Measurements from ENCODE around the gene EYA4. TPM values are rescaled to one million over a fixed set of nuclear protein-coding genes. Genes with fewer than 3 reads are reported as not detected.

The EYA4 gene
- total RNA-seq, 1 donor from 2014 or later, result 8.1 TPM

DNA sequence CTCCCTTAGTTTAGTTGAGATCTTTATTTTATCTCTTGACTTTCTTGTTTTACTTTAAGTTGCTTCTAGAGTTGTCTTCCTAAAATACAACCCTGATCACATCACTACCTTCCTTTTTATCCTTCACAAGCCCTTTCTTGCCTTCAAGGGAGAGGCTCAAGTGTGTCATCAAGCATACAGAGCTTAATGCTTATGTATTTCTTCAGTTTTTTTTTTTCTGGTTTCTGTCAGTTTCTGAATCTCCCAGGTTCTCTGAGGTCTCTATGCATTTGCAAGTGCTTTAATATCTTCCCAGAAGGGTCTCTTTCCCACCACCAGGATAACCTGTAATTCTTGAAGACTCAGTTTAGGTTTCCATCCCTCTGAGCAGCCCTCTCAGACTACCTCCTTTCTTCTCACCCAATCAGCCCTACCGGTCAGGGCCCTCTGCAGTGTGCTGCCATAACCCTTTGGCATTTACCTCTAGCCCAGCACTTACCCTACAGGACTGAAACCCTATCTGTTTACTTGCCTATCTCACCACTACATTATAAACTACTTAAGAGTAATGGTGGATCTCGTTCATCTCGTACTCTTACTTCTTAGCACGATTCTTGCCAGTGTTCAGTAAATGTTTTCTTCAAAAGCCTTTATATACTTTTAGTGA, 36.9 kb downstream of the EYA4 start:
- no peak overlapping the region for H3K27ac Mint-ChIP-seq (ENCODE audit: unreplicated experiment)
- no peak overlapping the region for H3K4me3 Mint-ChIP-seq (ENCODE audit: unreplicated experiment)
- no peaks in the 10 kb centered on the region for H3K36me3 Mint-ChIP-seq (ENCODE audit: low read depth, unreplicated experiment)
- DNase-seq (ENCODE audit: low spot score), result no peak
- peaks cover 1% of the 10 kb centered on the region for H3K27me3 Mint-ChIP-seq (ENCODE audit: unreplicated experiment)
- peaks cover 12% of the 10 kb centered on the region for H3K4me1 Mint-ChIP-seq (ENCODE audit: unreplicated experiment)
- TF ChIP-seq, protein P1, sequence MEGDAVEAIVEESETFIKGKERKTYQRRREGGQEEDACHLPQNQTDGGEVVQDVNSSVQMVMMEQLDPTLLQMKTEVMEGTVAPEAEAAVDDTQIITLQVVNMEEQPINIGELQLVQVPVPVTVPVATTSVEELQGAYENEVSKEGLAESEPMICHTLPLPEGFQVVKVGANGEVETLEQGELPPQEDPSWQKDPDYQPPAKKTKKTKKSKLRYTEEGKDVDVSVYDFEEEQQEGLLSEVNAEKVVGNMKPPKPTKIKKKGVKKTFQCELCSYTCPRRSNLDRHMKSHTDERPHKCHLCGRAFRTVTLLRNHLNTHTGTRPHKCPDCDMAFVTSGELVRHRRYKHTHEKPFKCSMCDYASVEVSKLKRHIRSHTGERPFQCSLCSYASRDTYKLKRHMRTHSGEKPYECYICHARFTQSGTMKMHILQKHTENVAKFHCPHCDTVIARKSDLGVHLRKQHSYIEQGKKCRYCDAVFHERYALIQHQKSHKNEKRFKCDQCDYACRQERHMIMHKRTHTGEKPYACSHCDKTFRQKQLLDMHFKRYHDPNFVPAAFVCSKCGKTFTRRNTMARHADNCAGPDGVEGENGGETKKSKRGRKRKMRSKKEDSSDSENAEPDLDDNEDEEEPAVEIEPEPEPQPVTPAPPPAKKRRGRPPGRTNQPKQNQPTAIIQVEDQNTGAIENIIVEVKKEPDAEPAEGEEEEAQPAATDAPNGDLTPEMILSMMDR (IDR thresholded peaks at IDR 0.05; ENCODE audit: unreplicated experiment), result no peak
- H3K9me3 Mint-ChIP-seq (ENCODE audit: unreplicated experiment), result no peaks in the 10 kb centered on the region

DNA sequence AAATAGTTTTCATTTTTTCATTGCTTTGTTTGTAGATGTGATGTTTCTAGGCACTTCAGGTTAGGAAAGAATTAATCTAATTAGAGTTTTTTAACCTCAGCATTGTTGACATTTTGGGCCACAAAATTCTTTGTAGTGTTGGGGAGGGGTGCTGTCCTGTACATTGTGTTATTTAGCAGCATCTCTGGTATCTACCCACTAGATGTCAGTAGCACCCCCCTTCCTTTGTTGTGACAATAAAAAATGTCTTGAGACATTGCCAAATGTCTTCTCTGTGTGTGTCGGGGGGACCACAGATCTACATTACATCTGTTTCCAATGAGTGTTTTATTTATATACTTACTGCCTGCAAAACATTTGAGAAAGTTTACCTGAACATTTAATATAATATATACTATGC, 45.6 kb downstream of the EYA4 start:
- H3K27ac Mint-ChIP-seq (ENCODE audit: unreplicated experiment), result no peak overlapping the region
- H3K9me3 Mint-ChIP-seq (ENCODE audit: unreplicated experiment), result no peaks in the 10 kb centered on the region
- DNase-seq (ENCODE audit: low spot score), result peak; percentile 23
- TF ChIP-seq, protein P1 (IDR thresholded peaks at IDR 0.05; ENCODE audit: unreplicated experiment), result peak; percentile 57
- no peak overlapping the region for H3K4me3 Mint-ChIP-seq (ENCODE audit: unreplicated experiment)
- no peaks in the 10 kb centered on the region for H3K36me3 Mint-ChIP-seq (ENCODE audit: low read depth, unreplicated experiment)
- H3K4me1 Mint-ChIP-seq (ENCODE audit: unreplicated experiment), result peaks cover 24% of the 10 kb centered on the region
- no peaks in the 10 kb centered on the region for H3K27me3 Mint-ChIP-seq (ENCODE audit: unreplicated experiment)

DNA sequence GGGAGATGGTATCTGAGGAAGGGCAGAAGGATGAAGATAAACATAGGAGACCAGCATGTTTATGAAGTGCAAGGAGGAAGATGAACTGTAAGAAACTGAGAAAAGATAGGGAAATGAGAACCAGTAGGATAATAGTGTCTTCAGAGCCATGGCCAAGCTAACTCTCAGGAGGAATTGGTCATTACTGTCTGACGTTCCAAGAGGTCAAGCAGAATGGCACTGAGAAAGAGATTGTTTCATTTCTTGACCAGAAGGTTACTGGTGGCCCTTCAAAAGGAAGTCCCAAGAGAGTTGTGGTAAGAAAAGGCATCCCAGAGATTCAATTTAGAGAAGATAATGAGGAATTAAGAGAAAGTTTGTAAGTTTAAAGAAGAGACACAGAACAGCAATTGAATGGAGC, 47.5 kb downstream of the EYA4 start:
- Mint-ChIP-seq H3K27me3 (ENCODE audit: unreplicated experiment) (no peaks in the 10 kb centered on the region), H3K36me3 (ENCODE audit: low read depth, unreplicated experiment) (no peaks in the 10 kb centered on the region), H3K27ac (ENCODE audit: unreplicated experiment) (peak overlapping the region; percentile 33), H3K4me1 (ENCODE audit: unreplicated experiment) (peaks cover 19% of the 10 kb centered on the region), H3K4me3 (ENCODE audit: unreplicated experiment) (no peak overlapping the region), H3K9me3 (ENCODE audit: unreplicated experiment) (no peaks in the 10 kb centered on the region)
- TF ChIP-seq, protein P1 (IDR thresholded peaks at IDR 0.05; ENCODE audit: unreplicated experiment), result no peak
- DNase-seq (ENCODE audit: low spot score), result no peak

DNA sequence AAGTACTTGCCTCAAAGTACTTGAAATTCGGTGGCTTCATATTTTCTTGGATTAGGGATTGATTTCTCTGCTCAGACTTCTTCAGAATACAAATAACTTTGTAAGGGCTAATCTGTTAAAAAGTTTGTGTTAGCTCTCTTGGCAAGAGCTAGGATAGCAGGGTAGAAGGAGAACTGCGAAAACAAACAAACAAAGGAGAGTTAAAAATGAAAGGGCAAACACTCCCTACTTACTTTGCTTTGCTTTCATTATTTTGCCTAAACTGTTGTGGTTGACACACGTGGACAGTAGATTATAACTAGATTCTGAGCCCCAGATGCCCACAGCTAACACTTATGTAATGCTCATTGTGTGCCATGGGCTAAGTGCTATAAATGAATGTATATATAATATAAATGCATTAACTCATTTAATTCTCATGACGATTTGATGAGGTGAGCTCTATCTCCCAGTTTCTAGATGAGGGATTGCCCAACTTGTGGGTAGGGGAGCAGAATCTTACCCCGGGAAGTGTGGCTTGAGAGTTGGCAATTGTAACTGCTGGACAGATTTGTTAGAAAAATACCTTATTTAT, 48.7 kb downstream of the EYA4 start:
- H3K27ac Mint-ChIP-seq (ENCODE audit: unreplicated experiment), result no peak overlapping the region
- no peaks in the 10 kb centered on the region for H3K9me3 Mint-ChIP-seq (ENCODE audit: unreplicated experiment)
- H3K36me3 Mint-ChIP-seq (ENCODE audit: low read depth, unreplicated experiment), result no peaks in the 10 kb centered on the region
- no peak for DNase-seq (ENCODE audit: low spot score)
- no peak overlapping the region for H3K4me3 Mint-ChIP-seq (ENCODE audit: unreplicated experiment)
- TF ChIP-seq, protein P1 (IDR thresholded peaks at IDR 0.05; ENCODE audit: unreplicated experiment), result no peak
- H3K4me1 Mint-ChIP-seq (ENCODE audit: unreplicated experiment), result peaks cover 16% of the 10 kb centered on the region
- H3K27me3 Mint-ChIP-seq (ENCODE audit: unreplicated experiment), result no peaks in the 10 kb centered on the region

DNA sequence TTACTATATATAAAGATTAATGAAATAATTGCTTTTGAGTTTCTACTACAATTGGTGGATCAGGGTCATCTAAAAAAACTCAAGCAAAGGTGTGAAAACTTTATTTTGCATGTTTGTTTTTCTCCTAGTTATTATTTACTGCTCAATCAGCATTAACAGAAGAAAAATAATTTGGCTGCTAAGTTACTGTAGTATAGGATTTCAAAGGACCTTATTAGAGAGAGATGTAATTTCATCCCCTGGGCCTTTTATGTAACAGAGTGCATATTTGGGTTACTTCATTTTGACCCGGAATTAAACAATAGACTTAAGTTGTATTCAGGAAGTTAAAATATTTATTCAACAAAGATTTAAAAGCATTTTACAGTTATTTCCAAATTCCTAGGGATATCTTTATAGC, 49.8 kb downstream of the EYA4 start:
- Mint-ChIP-seq H3K27ac (ENCODE audit: unreplicated experiment) (no peak overlapping the region), H3K27me3 (ENCODE audit: unreplicated experiment) (no peaks in the 10 kb centered on the region), H3K4me1 (ENCODE audit: unreplicated experiment) (peaks cover 16% of the 10 kb centered on the region), H3K4me3 (ENCODE audit: unreplicated experiment) (no peak overlapping the region), H3K36me3 (ENCODE audit: low read depth, unreplicated experiment) (no peaks in the 10 kb centered on the region), H3K9me3 (ENCODE audit: unreplicated experiment) (no peaks in the 10 kb centered on the region)
- TF ChIP-seq, protein P1 (IDR thresholded peaks at IDR 0.05; ENCODE audit: unreplicated experiment), result no peak
- no peak for DNase-seq (ENCODE audit: low spot score)

Data from endothelial cell (in vitro differentiated cells).